HFF-Myc (cell line): ENCODE measurements around the gene MRPL43.

Source experiments
- DNase-seq: peaks from one replicate; pipeline ENCODE4 v3.0.0-alpha.2; 2011; ENCODE audit warnings: low read depth; ENCODE audit errors: extremely low read depth
- H3K4me3 ChIP-seq: replicated peaks from 2 replicates; pipeline ENCODE4 v1.5.1; 2011; ENCODE audit warnings: low read depth, mild to moderate bottlenecking, control low read depth, low read length
- CTCF ChIP-seq: IDR thresholded peaks from 2 replicates; pipeline ENCODE4 v1.5.1; 2012; ENCODE audit warnings: mild to moderate bottlenecking, low read depth, low read length, control low read depth; ENCODE audit errors: missing control alignments

The MRPL43 gene

DNA sequence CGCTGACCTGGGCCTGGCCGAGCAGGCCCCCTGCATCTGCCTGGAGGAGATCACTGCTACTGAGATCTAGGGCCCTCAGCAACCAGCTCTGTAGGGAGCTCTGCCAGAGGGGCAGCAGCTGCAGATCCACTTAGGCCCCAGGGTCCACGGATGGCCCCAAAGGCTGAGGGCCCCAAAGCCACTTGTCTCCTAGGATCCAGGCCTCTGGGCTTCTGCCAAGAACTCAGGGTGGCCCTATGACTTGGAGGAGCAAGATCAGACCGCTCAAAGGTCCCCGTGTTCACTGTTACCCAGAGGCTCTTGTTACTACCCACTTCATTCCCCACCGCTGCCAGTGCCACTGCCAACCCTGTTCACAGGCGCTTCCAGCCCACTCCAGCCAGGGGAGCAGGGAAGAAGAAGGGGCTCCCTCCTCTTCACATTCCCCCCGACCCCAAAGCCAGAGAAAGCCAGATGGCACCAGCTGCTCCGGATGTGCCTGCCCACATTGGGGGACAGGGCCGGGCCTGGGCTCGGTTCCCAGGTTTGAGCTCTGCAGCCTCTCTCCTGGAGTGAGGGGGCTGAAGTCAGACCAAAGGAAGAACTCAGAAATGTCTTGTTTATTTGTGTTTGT is 19.9 kb upstream of the MRPL43 start:
- DNase-seq, result no peak
- TF ChIP-seq CTCF, result no peak

GRCh38 chr10:101006593-101007098 is 19.3 kb upstream of the MRPL43 start:
- DNase-seq, result no peak

More for the DNA sequence above, 19.9 kb upstream of the MRPL43 start:
- no peak overlapping the region for H3K4me3 ChIP-seq

DNA sequence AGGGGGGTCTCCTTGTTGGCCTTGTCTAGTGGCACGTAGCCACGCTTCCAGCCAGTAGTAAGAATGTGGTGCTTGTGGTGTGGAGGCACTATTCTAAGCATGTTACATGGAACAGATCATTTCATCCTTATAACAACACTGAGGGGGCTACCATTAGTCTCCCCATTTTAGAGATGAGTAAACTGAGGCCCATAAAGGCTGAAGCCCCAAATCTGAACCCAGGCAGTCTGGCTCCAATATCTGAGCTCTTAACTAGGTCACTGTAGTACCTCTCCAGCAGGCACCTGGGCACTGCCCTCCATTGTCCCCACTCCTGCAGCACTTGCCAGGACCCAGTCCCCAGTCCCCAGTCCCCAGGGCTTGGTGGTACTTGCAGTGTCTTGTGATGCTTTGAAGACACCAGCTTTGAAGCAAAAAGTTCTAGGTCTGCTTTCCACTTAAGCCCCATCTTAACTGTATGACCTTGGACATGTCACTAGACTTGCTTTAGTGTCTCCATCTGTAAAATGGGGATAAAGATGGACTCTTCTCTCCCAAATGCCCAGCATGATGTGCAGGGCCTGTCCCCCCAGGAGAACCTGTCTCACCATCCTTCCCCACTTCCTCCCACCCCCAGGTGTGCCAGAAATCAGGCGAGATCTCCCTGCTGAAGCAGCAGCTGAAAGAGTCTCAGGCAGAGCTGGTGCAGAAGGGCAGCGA is 18.7 kb upstream of the MRPL43 start:
- no peak for DNase-seq
- TF ChIP-seq CTCF, result no peak
- no peak overlapping the region for H3K4me3 ChIP-seq

More at GRCh38 chr10:101006593-101007098, 19.3 kb upstream of the MRPL43 start:
- TF ChIP-seq CTCF, result no peak
- no peak overlapping the region for H3K4me3 ChIP-seq

- no peak for TF ChIP-seq CTCF
- DNase-seq, result no peak
- no peak overlapping the region for H3K4me3 ChIP-seq
These were observed 18.1 kb upstream of the MRPL43 start for GRCh38 chr10:101005361-101005760.

DNA sequence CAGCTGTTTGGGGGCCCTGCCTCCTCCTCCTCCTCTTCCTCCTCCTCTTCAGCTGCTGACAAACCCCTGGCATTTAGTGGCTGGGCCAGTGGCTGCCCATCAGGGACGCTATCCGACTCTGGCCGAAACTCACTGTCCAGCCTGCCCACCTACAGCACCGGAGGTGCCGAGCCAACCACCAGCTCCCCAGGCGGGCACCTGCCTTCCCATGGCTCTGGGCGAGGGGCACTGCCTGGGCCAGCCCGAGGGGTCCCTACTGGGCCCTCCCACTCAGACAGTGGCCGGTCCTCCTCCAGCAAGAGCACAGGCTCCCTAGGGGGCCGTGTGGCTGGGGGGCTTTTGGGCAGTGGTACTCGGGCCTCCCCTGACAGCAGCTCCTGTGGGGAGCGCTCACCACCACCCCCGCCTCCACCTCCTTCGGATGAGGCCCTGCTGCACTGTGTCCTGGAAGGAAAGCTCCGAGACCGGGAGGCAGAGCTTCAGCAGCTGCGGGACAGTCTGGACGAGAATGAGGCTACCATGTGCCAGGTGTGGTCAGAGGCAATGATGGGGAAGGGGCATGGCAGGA is 16.4 kb upstream of the MRPL43 start:
- TF ChIP-seq CTCF, result no peak
- no peak overlapping the region for H3K4me3 ChIP-seq
- no peak for DNase-seq

DNA sequence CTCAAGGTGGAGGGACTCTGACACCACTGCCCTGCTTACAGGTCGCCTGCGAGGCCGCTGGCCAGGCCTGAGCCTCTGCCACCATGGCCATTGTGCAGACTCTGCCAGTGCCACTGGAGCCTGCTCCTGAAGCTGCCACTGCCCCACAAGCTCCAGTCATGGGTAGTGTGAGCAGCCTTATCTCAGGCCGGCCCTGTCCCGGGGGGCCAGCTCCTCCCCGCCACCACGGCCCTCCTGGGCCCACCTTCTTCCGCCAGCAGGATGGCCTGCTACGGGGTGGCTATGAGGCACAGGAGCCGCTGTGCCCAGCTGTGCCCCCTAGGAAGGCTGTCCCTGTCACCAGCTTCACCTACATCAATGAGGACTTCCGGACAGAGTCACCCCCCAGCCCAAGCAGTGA is 15.2 kb upstream of the MRPL43 start:
- no peak for DNase-seq
- TF ChIP-seq CTCF, result no peak

More for the DNA sequence above, 15.2 kb upstream of the MRPL43 start:
- H3K4me3 ChIP-seq, result no peak overlapping the region
